HK-2 (cell line): ENCODE measurements around the gene TMEM179B.
"Not testable (repeated sequence)": the region's sequence is repeated elsewhere in the genome, so short reads cannot be mapped to it uniquely, and the experiment has no call there.

Experiments used
- DNase-seq: peaks from one replicate; pipeline ENCODE4 v3.0.0-alpha.2; 2018; ENCODE audit not compliant: unreplicated experiment

TMEM179B gene

GRCh38 chr11:62789576-62789975 is 2.4 kb downstream of the TMEM179B start:
- no peak for DNase-seq

GRCh38 chr11:62791501-62792201 is 4.4 kb downstream of the TMEM179B start, which contains the start of gene TMEM223:
TMEM223 (minus strand) TSS chr11:62792006; CDS start chr11:62791994, 12 bp downstream.
- DNase-seq: peak; percentile 80

- DNase-seq: no peak
Observed at GRCh38 chr11:62792202-62792575, 5.0 kb downstream of the TMEM179B start.

GRCh38 chr11:62794201-62794775 is 7.1 kb downstream of the TMEM179B start:
- DNase-seq: no peak

GRCh38 chr11:62796281-62796680 is 9.1 kb downstream of the TMEM179B start:
- DNase-seq: no peak

- no peak for DNase-seq
Observed at GRCh38 chr11:62799486-62799885, 12.3 kb downstream of the TMEM179B start.

GRCh38 chr11:62801071-62801470 is 13.9 kb downstream of the TMEM179B start:
- DNase-seq: no peak

- DNase-seq: peak; percentile 12
Observed at GRCh38 chr11:62804310-62805075, 17.3 kb downstream of the TMEM179B start.

- DNase-seq: peak; percentile 92
Observed at GRCh38 chr11:62805076-62805892, 18.1 kb downstream of the TMEM179B start, which contains the start of gene NXF1. NXF1 (minus strand) TSS chr11:62805440; CDS start chr11:62805356, 84 bp downstream.

- DNase-seq: peak; percentile 13
Observed at GRCh38 chr11:62805961-62806441, 18.8 kb downstream of the TMEM179B start.

- DNase-seq: no peak
Observed at GRCh38 chr11:62806611-62807121, 19.5 kb downstream of the TMEM179B start.

GRCh38 chr11:62810748-62811147 is 23.5 kb downstream of the TMEM179B start:
- no peak for DNase-seq

GRCh38 chr11:62811659-62812058 is 24.5 kb downstream of the TMEM179B start:
- DNase-seq: no peak

- no peak for DNase-seq
Observed at GRCh38 chr11:62816557-62816956, 29.4 kb downstream of the TMEM179B start.

GRCh38 chr11:62817129-62817528 is 29.9 kb downstream of the TMEM179B start:
- no peak for DNase-seq

- DNase-seq: no peak
Observed at GRCh38 chr11:62823677-62824076, 36.5 kb downstream of the TMEM179B start.

- not testable (repeated sequence) for DNase-seq
Observed at GRCh38 chr11:62828130-62828529, 40.9 kb downstream of the TMEM179B start.

- no peak for DNase-seq
Observed at GRCh38 chr11:62830904-62831519, 43.8 kb downstream of the TMEM179B start.

- peak; percentile 96 for DNase-seq
Observed at GRCh38 chr11:62831520-62832335, 44.5 kb downstream of the TMEM179B start, which contains the start of gene STX5. STX5 (minus strand) TSS chr11:62832051; CDS start chr11:62831243, 808 bp downstream.
